DMS79 treated with DMSO at 0.1 percent for 48 hours (cell line): Measurements from ENCODE around the gene CCL2.

Experiments used
- DNase-seq: peaks from one replicate; lab custom pipeline; 2025; lab: John Stamatoyannopoulos, UW

Gene CCL2

GRCh38 chr17:34265711-34266110, 10.6 kb downstream of the CCL2 start:
- no peak for DNase-seq

GRCh38 chr17:34269969-34270368, 14.9 kb downstream of the CCL2 start, which contains the start of gene CCL7:
CCL7 (plus strand) TSS chr17:34270221; CDS start chr17:34270291, 70 bp downstream.
- no peak for DNase-seq

DNA sequence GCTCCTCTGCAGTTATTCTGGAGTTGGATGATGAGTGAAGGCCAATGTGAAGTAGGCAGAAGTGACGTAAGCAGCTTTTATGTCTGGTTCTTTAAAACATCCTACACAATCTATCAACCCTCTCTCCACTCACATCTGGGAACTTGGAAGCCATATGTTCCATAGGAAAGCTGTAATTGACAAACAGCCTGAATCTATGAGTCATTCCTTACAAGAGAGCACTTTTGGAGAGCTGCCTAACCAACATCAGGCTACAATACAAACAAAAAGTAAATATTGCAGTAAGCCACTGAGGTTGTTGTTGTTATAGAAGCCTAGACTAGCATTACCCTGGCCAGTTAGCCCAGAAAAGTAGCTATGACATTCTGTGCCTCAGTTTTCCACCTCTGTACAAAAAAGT, 20.8 kb downstream of the CCL2 start:
- DNase-seq = peak; percentile 58

GRCh38 chr17:34276826-34277225, 21.7 kb downstream of the CCL2 start:
- no peak for DNase-seq

- DNase-seq = no peak
Measured at GRCh38 chr17:34283571-34283970, 28.5 kb downstream of the CCL2 start.

DNA sequence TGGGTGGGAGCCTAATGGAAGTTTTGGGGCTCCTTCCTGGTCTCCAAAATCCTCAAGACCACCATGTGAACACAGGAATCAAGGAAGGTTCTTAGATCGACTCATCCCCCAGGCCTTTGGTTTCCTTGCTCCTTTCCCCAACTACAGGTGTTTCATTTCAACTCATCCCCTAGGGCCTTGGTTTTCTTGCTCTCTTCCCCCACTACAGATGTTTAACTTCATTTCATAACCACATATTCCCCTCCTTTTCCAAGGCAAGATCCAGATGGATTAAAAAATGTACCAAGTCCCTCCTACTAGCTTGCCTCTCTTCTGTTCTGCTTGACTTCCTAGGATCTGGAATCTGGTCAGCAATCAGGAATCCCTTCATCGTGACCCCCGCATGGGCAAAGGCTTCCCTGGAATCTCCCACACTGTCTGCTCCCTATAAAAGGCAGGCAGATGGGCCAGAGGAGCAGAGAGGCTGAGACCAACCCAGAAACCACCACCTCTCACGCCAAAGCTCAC, 30.3 kb downstream of the CCL2 start, which contains the start of gene CCL11:
Gene CCL11 (plus strand): TSS at position 457 of the 507 bp plus-strand sequence. CDS start 67 bp downstream, outside the sequence.
- DNase-seq = no peak

DNA sequence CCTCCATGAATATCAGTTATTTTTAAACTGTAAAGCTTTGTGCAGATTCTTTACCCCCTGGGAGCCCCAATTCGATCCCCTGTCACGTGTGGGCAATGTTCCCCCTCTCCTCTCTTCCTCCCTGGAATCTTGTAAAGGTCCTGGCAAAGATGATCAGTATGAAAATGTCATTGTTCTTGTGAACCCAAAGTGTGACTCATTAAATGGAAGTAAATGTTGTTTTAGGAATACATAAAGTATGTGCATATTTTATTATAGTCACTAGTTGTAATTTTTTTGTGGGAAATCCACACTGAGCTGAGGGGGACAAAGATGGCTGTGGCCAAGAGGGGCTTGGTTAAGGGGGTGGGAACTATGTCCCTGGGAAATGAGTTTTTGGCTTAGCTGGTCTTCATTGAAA, 32.8 kb downstream of the CCL2 start:
- no peak for DNase-seq

- DNase-seq = no peak
Measured at GRCh38 chr17:34290586-34290985, 35.5 kb downstream of the CCL2 start.

GRCh38 chr17:34291721-34292348, 36.8 kb downstream of the CCL2 start:
- no peak for DNase-seq

DNA sequence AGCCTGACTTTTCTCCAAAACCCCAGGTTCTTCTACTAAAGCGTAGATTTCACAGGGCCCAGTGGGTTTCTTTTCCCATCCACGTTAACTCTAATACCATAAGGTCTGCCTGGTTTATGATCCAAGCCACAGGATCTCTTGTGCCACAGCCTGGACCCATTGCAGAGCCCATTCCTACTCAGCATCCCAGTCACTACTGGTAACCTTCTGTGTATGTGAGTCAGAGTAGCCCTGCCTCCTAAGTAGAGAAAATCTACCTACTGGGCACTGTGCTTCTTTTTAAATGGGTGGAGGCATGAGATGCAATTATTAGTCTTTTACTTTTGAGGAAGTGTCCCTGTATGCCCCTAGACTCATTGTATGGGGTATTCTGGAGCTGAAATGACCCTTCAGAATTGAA, 43.9 kb downstream of the CCL2 start:
- no peak for DNase-seq

DNA sequence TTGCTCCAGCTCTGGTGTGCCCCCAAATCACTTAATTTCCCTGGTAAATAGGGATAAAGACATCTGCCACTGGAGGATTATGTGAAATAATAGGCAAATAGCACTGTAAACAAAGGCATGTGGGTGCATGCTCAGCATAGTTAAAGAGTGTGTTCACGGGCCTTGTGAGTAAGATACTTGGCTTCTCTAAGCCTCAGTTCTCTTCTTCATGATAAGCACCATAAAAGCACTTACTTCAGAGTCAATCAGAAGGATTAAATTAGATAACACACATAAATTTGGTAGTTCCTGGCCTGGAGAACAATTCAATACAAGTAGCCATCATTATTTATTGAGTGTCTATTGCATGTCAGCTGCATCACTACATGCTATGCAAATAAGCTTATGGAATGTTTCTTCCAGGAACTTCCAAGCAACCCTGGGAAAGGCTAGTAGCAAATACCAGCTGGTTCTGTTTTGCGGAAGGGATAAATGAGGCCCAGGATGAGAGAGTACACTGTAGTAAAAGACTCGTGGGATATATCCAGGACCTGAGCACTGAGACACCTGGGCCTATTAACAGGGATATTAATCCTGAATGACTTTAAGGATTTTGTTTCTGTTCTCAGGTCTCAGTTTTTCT, 45.0 kb downstream of the CCL2 start:
- no peak for DNase-seq

- no peak for DNase-seq
Measured at GRCh38 chr17:34300652-34301370, 45.7 kb downstream of the CCL2 start.

GRCh38 chr17:34301986-34302385, 46.9 kb downstream of the CCL2 start:
- DNase-seq = no peak

DNA sequence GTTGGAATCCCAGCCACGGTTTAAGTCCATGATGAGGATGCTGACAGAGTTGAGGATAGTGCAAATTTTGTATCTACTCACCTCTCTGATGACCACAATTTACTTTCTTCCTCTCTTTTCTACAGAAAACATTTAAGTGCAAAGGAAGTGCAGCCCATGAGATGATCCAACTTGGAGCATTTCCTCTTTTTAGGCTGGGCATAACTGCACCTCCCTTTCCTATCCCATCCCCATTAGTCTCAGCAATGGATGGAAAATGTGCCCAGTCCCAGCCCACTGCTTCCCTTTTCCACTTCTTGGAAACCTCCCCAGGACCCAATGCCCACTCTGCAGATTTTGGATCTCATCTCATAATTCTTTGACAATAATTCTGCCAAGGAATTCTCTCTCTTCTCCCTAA, 47.6 kb downstream of the CCL2 start:
- no peak for DNase-seq

GRCh38 chr17:34303606-34304005, 48.5 kb downstream of the CCL2 start:
- DNase-seq = no peak

DNA sequence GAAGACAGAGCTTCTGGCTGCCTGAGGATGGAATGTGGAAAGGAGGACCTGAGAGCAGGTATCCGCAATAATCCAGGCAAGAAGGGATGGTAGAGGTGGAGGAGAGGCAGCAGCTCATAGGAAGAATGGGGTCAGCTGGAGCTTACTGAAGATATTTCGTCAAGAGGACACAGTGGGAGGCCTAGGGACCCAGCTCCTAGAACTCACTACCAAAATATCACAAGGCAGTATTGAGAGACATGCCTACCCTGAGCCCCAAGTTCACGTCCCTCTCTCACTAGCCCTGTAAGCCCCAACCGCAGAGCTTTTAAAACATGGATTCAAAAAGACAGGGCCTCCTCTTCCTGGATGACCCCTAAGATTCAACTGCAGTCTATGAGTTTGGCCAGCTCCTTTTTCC, 50.0 kb downstream of the CCL2 start:
- DNase-seq = no peak

DNA sequence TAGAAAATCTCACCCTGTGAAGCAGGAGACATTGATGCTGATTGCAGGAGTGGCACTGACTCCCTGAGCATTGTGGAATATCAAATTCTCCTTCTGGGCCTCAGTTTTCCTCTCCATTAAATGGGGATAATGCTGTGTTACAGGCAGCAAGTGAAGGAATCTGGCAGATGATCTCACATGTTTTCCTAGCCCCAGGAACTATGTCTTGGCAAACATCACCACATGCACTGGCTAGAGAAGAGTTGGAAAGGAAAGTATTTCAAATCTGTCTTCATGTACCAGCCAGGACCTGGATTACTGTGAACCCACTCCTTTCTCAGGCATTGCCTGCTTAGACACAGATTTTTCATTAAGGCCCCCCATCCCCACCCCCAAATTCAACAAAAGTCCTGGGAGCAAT, 50.5 kb downstream of the CCL2 start:
- no peak for DNase-seq

DNA sequence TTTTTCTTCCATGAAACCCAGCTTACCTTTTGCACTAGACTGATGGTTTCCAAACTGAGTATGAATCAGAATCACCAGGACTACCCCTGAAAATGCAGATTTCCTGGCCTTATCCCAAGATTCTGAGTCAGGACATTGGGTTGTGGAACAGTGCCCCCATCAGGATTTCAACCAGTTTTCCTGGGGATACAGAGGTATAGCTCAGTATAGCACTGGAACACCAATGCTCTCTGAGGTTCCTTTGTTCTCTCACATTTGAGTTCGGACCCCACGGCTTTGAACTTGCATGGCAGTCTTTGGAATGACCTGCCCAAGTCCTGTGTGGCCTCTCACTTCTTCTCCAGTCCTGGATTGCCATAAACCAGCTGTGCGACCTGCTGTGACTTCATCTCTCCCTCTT, 51.4 kb downstream of the CCL2 start:
- no peak for DNase-seq
